ENCODE data around the gene DOCK6.

- no peak for TF ChIP-seq EZH2 (IDR thresholded peaks at IDR 0.05; ENCODE audit: low read length, missing control alignments)
- no peak for TF ChIP-seq CTCF (conservative IDR thresholded peaks at IDR 0.05 in 1 of 2, IDR thresholded peaks at IDR 0.05 in 1 of 2; ENCODE audit: low read depth in 1 of 2, low read length in 2 of 2)
Observed at GRCh38 chr19:11246941-11247340, 15.4 kb downstream of the DOCK6 start.
